Gastrocnemius medialis (tissue), 4 donors: Measurements from ENCODE around the gene DDIT4. TPM values are rescaled to one million over a fixed set of nuclear protein-coding genes. Genes with fewer than 3 reads are reported as not detected.
A peak's percentile ranks its signal among the peaks of the same experiment; 100 is the strongest.

ENCODE experiments used
- ATAC-seq, 2 donors: fragments of 150-250 bp; one replicate each; pipeline ENCODE4 v1.9.1; 2016
- DNase-seq, 2 donors: peaks; one replicate each; pipeline ENCODE4 v3.0.0-alpha.2; 2019
- H3K27ac ChIP-seq, 4 donors: fragments of 200-600 bp; sonication (generic); 1 replicate in 1 of 4; 2 replicates in 3 of 4; pipeline ENCODE4 v1.5.1; 2016 to 2018; ENCODE audit warnings: mild to moderate bottlenecking in 2 of 4, moderate library complexity in 1 of 4
- H3K27me3 ChIP-seq, 3 donors: fragments of 200-600 bp; sonication (generic) in 2 of 3; 1 replicate in 1 of 3; 2 replicates in 2 of 3; pipeline versions ENCODE4 v1.5.1 to v1.6.0; 2016 to 2019; ENCODE audit warnings: mild to moderate bottlenecking in 1 of 3, moderate library complexity in 1 of 3
- H3K36me3 ChIP-seq, 2 donors: fragments of 200-600 bp; sonication (generic) in 1 of 2; one replicate each; pipeline ENCODE4 v1.5.1; 2017 to 2018
- H3K4me1 ChIP-seq, 2 donors: fragments of 200-600 bp; sonication (generic) in 1 of 2; one replicate each; pipeline ENCODE4 v1.5.1; 2016 to 2017; ENCODE audit warnings: mild to moderate bottlenecking in 2 of 2
- H3K4me3 ChIP-seq, 4 donors: fragments of 200-600 bp; sonication (generic) in 3 of 4; 1 replicate in 1 of 4; 2 replicates in 3 of 4; pipeline ENCODE4 v1.5.1; 2016 to 2019; ENCODE audit warnings: mild to moderate bottlenecking in 2 of 4
- H3K9me3 ChIP-seq, 3 donors: fragments of 200-600 bp; sonication (generic) in 2 of 3; 1 replicate in 1 of 3; 2 replicates in 2 of 3; pipeline ENCODE4 v1.5.1; 2016 to 2019
- POLR2A ChIP-seq, 2 donors: fragments of 450-650 bp; IDR thresholded peaks; one replicate each; pipeline ENCODE4 v1.6.1; 2017; ENCODE audit warnings: antibody characterized with exemption in 2 of 2, mild to moderate bottlenecking in 2 of 2, moderate library complexity in 2 of 2
- in situ Hi-C, 4 donors: fragments of 200-750 bp; cut with MboI; loops; one replicate each; pipeline versions ENCODE4 v1.15.0 to v1.8.0; 2017; ENCODE audit warnings: low sequenced_read_pairs in 4 of 4
- intact Hi-C: fragments of 100-400 bp; cut with DNase I; formaldehyde crosslinking; loops from one replicate; pipeline ENCODE4 v1.15.1; 2023; ENCODE audit warnings: low total_unique reads
- total RNA-seq, 4 donors: library from RNA; depleted of rRNA; stranded (reverse); fragments of >200 nt; gene quantifications; one replicate each; pipeline versions ENCODE4 v1.1.0 to v1.2.3, GENCODE V29; 2016
- TF ChIP-seq, protein P1 (sequence below), 5 experiments: fragments of 450-650 bp in 3 of 5; fragments of 200-600 bp in 2 of 5; sonication (generic) in 2 of 5; IDR thresholded peaks in 4 of 5; conservative IDR thresholded peaks in 1 of 5; 1 replicate in 4 of 5; 2 replicates in 1 of 5; pipeline ENCODE4 v1.5.1; 2016 to 2019; ENCODE audit warnings: antibody characterized with exemption in 5 of 5, mild to moderate bottlenecking in 3 of 5, moderate library complexity in 3 of 5

Gene DDIT4
- total RNA-seq, 4 donors from 2014 or later, result 296 to 667 (median 319) TPM

DNA sequence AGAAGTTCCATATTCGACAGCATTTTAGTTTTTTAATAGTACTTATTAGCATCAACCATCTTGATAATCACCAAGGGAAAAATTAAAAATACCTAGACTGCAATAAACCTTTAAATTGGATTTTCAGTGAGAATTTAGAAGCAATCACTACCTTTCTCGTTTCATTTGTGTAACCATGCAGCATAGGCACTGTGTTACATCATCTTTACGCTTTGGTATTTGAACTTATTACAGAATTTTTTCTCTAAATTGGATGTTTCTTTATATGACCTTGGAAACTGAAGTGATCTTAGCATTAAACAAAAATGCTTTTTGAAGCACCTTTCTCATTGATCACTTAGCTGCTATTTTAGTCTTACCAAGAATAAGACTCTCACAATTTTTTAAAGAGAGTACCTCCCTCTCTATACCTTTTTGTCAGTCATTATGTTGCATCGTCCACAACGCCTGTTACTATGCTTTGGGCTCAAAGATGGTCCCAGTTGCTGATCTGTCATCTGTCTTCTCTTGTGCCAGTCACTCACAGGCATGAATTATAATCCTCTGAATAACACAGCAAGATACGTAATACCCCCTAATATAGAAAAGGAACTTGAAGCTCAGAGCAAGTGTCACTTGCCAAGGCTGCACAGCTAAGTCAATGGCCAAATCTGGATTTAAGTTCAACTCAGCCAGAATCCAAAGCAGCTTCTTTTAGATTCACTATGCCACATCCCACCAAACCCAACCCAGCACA, 38.0 kb upstream of the DDIT4 start:
- DNase-seq (peak; percentile 33 to 53), ATAC-seq (peak; percentile 65 to 67)
- intact Hi-C loops (no loop called here), in situ Hi-C loops (loop anchor here in 2 of 4 donors (10.0 to 25.0 kb wide), 2 partner anchors 79 to 373 kb away; partner anchors contain the start of gene PSAP (in 1 of the 2))
- TF ChIP-seq, protein P1, sequence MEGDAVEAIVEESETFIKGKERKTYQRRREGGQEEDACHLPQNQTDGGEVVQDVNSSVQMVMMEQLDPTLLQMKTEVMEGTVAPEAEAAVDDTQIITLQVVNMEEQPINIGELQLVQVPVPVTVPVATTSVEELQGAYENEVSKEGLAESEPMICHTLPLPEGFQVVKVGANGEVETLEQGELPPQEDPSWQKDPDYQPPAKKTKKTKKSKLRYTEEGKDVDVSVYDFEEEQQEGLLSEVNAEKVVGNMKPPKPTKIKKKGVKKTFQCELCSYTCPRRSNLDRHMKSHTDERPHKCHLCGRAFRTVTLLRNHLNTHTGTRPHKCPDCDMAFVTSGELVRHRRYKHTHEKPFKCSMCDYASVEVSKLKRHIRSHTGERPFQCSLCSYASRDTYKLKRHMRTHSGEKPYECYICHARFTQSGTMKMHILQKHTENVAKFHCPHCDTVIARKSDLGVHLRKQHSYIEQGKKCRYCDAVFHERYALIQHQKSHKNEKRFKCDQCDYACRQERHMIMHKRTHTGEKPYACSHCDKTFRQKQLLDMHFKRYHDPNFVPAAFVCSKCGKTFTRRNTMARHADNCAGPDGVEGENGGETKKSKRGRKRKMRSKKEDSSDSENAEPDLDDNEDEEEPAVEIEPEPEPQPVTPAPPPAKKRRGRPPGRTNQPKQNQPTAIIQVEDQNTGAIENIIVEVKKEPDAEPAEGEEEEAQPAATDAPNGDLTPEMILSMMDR (IDR thresholded peaks at IDR 0.05 in 4 of 5, conservative IDR thresholded peaks at IDR 0.05 in 1 of 5), result no peak
- peak; percentile 43 to 67 for TF ChIP-seq POLR2A (IDR thresholded peaks at IDR 0.05)
- peaks cover 58% of the 10 kb centered on the region in 2 donors for H3K4me1 ChIP-seq
- no peaks in the 10 kb centered on the region for H3K27me3 ChIP-seq
- peak overlapping the region; percentile 94 to 99 (median 98) for H3K27ac ChIP-seq
- no peak overlapping the region for H3K4me3 ChIP-seq
- H3K36me3 ChIP-seq, result peaks cover 0 to 32% of the 10 kb centered on the region in 2 donors
- no peaks in the 10 kb centered on the region for H3K9me3 ChIP-seq

DNA sequence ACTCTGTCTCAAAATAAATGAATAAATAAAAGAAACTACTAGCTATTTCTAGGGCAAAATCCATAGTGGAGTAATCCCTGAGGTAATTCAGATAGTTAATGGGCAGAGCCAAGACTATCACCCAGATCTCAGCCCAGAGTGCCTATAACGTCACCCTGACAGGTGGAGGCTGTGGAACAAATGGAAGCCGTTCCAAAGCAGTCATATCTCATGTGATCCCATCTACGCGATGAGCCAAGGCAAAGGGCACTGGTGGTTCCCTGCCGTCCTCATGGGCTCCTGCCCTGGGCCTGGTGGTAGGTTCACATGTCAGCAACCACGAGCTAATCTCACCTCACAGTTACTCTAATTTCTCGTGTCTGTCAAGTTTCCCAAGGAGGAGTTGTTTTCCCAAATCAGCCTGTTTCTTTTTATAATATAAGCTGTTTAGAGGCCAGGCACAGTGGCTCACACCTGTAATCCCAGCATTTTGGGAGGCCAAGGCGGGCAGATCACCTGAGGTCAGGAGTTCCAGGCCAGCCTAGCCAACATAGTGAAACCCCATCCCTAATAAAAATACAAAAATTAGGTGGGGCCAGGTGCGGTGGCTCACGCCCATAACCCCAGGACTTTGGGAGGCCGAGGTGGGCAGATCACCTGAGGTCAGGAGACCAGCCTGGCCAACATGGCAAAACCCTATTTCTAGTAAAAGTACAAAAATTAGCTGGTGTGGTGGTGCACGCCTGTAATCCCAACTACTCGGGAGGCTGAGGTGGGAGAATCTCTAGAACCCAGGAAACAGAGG, 35.1 kb upstream of the DDIT4 start:
- Histone ChIP-seq H3K4me3 (no peak overlapping the region), H3K9me3 (no peaks in the 10 kb centered on the region), H3K27me3 (no peaks in the 10 kb centered on the region), H3K36me3 (peaks cover 0 to 18% of the 10 kb centered on the region in 2 donors), H3K4me1 (peaks cover 54 to 56% of the 10 kb centered on the region in 2 donors), H3K27ac (peak overlapping the region; percentile 94 to 99 (median 98))
- in situ Hi-C loops (loop anchor here in 2 of 4 donors (10.0 to 25.0 kb wide), 2 partner anchors 76 to 376 kb away; partner anchors contain the start of gene PSAP (in 1 of the 2)), intact Hi-C loops (loop anchor here (1.0 to 2.0 kb wide), 3 partner anchors 16 to 71 kb away; partner anchors contain the start of gene DDIT4)
- DNase-seq (peak; percentile 93 to 96), ATAC-seq (peak; percentile 81 to 85)
- TF ChIP-seq, protein P1 (IDR thresholded peaks at IDR 0.05 in 4 of 5, conservative IDR thresholded peaks at IDR 0.05 in 1 of 5), result no peak
- peak; percentile 48 to 72 for TF ChIP-seq POLR2A (IDR thresholded peaks at IDR 0.05)

DNA sequence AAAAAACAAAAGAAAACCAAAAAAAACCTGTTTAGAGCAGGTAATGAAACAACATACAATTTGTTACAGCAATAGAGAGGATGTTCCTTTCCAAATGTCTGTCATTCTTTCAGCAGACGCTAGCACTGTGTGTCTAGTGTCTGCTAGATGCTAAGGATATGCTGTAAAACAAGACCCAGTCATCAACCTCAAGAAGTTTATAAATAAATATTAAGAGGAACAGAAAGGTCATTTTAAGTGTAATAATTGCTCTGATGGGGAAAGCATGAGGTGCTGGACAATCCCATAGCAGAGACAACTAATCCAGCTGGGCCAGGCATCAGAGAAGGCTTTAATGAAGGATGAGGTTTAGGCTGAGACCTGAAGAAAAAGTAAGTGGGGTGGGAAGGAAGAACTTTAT, 34.3 kb upstream of the DDIT4 start:
- TF ChIP-seq, protein P1 (IDR thresholded peaks at IDR 0.05 in 4 of 5, conservative IDR thresholded peaks at IDR 0.05 in 1 of 5), result no peak
- peak in 1 of 2 donors; percentile 19 for TF ChIP-seq POLR2A (IDR thresholded peaks at IDR 0.05)
- Histone ChIP-seq H3K4me3 (no peak overlapping the region), H3K36me3 (peaks cover 0 to 10% of the 10 kb centered on the region in 2 donors), H3K27ac (peak overlapping the region; percentile 94 to 99 (median 98)), H3K27me3 (no peaks in the 10 kb centered on the region), H3K9me3 (no peaks in the 10 kb centered on the region), H3K4me1 (peaks cover 60 to 64% of the 10 kb centered on the region in 2 donors)
- intact Hi-C loops (loop anchor here (2.0 kb wide), 2 partner anchors 15 to 33 kb away; partner anchors contain the start of gene DDIT4), in situ Hi-C loops (loop anchor here in 2 of 4 donors (10.0 to 25.0 kb wide), 2 partner anchors 75 to 377 kb away; partner anchors contain the start of gene PSAP (in 1 of the 2))
- ATAC-seq (peak; percentile 27 to 28), DNase-seq (no peak)

DNA sequence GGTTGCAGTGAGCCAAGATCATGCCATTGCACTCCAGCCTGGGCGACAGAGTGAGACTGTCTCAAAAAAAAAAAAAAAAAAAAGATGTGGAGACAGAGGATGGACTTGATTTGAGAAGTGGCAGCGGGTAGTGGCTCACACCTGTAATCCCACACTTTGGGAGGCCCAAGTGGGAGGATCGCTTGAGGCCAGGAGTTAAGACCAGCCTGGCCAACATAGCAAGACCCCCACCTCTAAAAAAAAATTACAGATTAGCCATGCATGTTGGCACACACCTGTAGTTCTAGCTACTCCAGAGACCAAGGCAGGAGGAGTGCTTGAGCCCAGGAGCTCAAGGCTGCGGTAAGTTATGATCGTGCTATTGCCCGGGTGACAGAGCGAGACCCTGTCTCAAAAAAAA, 33.4 kb upstream of the DDIT4 start:
- Histone ChIP-seq H3K27ac (peak overlapping the region; percentile 94 to 99 (median 98)), H3K36me3 (peaks cover 0 to under 1% of the 10 kb centered on the region in 2 donors), H3K4me1 (peaks cover 70 to 73% of the 10 kb centered on the region in 2 donors), H3K9me3 (no peaks in the 10 kb centered on the region), H3K4me3 (no peak overlapping the region), H3K27me3 (no peaks in the 10 kb centered on the region)
- in situ Hi-C loops, result loop anchor here in 1 of 4 donors (25.0 kb wide), 1 partner anchor 378 kb away; the partner anchor contains the start of gene PSAP
- TF ChIP-seq POLR2A (IDR thresholded peaks at IDR 0.05), result no peak
- TF ChIP-seq, protein P1 (IDR thresholded peaks at IDR 0.05 in 4 of 5, conservative IDR thresholded peaks at IDR 0.05 in 1 of 5), result no peak
- intact Hi-C loops, result no loop called here
- ATAC-seq (no peak), DNase-seq (no peak)
